OCI-LY1 (cell line): ENCODE measurements around the gene NFYC.

ENCODE experiments used
- EZH2 ChIP-seq: fragments of 200-600 bp; sonication (generic), shearing (Covaris generic); IDR thresholded peaks from 2 replicates; pipeline ENCODE4 v1.8.0; 2017; ENCODE audit warnings: borderline replicate concordance, mixed run types, mild to moderate bottlenecking, antibody characterized with exemption, low read length, moderate library complexity, mixed read lengths
- TF ChIP-seq, protein P1 (sequence below): fragments of 200-600 bp; sonication (generic), shearing (Covaris generic); IDR thresholded peaks from 2 replicates; pipeline ENCODE4 v1.5.1; 2017; ENCODE audit warnings: mild to moderate bottlenecking, antibody characterized with exemption, low read length, moderate library complexity, mixed read lengths

DNA sequence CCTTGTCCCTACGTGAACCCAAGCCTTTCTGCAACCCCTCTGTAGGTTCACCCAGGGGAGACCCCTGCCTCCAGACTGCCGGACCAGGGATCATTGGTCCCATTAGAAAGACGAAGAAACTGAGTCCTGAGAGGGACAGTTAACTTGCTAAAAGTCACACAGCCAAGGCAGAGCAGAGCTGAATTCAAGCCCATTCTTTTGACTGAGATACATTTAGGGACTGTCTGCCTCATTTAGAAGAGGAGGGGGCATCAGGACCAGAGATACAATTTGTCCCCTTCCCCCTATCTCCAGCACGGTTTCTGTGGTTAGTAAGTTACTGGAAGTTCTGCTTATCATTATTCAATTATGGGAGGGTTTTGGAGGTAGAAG lies 111.2 kb downstream of the NFYC start:
- TF ChIP-seq, protein P1, sequence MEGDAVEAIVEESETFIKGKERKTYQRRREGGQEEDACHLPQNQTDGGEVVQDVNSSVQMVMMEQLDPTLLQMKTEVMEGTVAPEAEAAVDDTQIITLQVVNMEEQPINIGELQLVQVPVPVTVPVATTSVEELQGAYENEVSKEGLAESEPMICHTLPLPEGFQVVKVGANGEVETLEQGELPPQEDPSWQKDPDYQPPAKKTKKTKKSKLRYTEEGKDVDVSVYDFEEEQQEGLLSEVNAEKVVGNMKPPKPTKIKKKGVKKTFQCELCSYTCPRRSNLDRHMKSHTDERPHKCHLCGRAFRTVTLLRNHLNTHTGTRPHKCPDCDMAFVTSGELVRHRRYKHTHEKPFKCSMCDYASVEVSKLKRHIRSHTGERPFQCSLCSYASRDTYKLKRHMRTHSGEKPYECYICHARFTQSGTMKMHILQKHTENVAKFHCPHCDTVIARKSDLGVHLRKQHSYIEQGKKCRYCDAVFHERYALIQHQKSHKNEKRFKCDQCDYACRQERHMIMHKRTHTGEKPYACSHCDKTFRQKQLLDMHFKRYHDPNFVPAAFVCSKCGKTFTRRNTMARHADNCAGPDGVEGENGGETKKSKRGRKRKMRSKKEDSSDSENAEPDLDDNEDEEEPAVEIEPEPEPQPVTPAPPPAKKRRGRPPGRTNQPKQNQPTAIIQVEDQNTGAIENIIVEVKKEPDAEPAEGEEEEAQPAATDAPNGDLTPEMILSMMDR, result no peak
- TF ChIP-seq EZH2, result no peak
